Stimulated activated naive CD8-positive, alpha-beta T cell treated with anti-CD3 and anti-CD28 coated beads, Interleukin-15, amount 100 ng/mL, for 72 hours (primary cell): Measurements from ENCODE around the gene CLEC4G.

Source experiments
- ATAC-seq: fragments of 150-1000 bp; cut with Tn5 transposase; 2 replicates; pipeline ENCODE4 v1.10.0; 2021; ENCODE audit warnings: mild to moderate bottlenecking, moderate library complexity
- DNase-seq, 2 donors: peaks; one replicate each; pipeline ENCODE4 v3.0.0; 2021 to 2022
- H3K27ac Mint-ChIP-seq, 2 donors: one replicate each; pipeline ENCODE4 v1.8.0; 2022; ENCODE audit warnings: mild to moderate bottlenecking in 2 of 2, mixed read lengths in 2 of 2, moderate library complexity in 2 of 2
- H3K27me3 Mint-ChIP-seq: one replicate; pipeline ENCODE4 v1.8.0; 2022; ENCODE audit warnings: mixed read lengths
- H3K4me1 Mint-ChIP-seq: one replicate; pipeline ENCODE4 v1.8.0; 2022; ENCODE audit warnings: mild to moderate bottlenecking, mixed read lengths
- H3K4me3 Mint-ChIP-seq, 2 donors: one replicate each; pipeline ENCODE4 v1.8.0; 2022; ENCODE audit warnings: mild to moderate bottlenecking in 2 of 2, mixed read lengths in 2 of 2, moderate library complexity in 1 of 2
- H3K9me3 Mint-ChIP-seq, 2 donors: one replicate each; pipeline ENCODE4 v1.8.0; 2022; ENCODE audit warnings: mixed read lengths in 2 of 2

CLEC4G gene

GRCh38 chr19:7716762-7717161 is 15.1 kb downstream of the CLEC4G start:
- Mint-ChIP-seq H3K4me3 (no peak overlapping the region), H3K27me3 (no peaks in the 10 kb centered on the region), H3K9me3 (peaks cover 0 to 7% of the 10 kb centered on the region in 2 donors), H3K27ac (no peak overlapping the region), H3K4me1 (peaks cover 40% of the 10 kb centered on the region)
- ATAC-seq (no peak), DNase-seq (no peak)

GRCh38 chr19:7715671-7716070 is 16.2 kb downstream of the CLEC4G start:
- no peak for ATAC-seq
- Mint-ChIP-seq H3K4me1 (peaks cover 43% of the 10 kb centered on the region), H3K9me3 (peaks cover 0 to 7% of the 10 kb centered on the region in 2 donors), H3K4me3 (no peak overlapping the region), H3K27ac (no peak overlapping the region), H3K27me3 (no peaks in the 10 kb centered on the region)
- DNase-seq: no peak

- no peak for ATAC-seq
- Mint-ChIP-seq H3K27ac (no peak overlapping the region), H3K27me3 (no peaks in the 10 kb centered on the region), H3K9me3 (no peaks in the 10 kb centered on the region), H3K4me1 (peaks cover 61% of the 10 kb centered on the region), H3K4me3 (no peak overlapping the region)
- no peak for DNase-seq
Observed at GRCh38 chr19:7710616-7711015, 21.3 kb downstream of the CLEC4G start.

- Mint-ChIP-seq H3K27ac (no peak overlapping the region), H3K4me1 (peaks cover 62% of the 10 kb centered on the region), H3K4me3 (no peak overlapping the region), H3K27me3 (no peaks in the 10 kb centered on the region), H3K9me3 (no peaks in the 10 kb centered on the region)
- ATAC-seq: no peak
- no peak for DNase-seq
Observed at GRCh38 chr19:7709932-7710460, 21.9 kb downstream of the CLEC4G start.

GRCh38 chr19:7706955-7707456 is 24.9 kb downstream of the CLEC4G start:
- no peak for DNase-seq

GRCh38 chr19:7706188-7706954 is 25.5 kb downstream of the CLEC4G start:
- H3K27me3 Mint-ChIP-seq: peaks cover 10% of the 10 kb centered on the region
- DNase-seq (no peak), ATAC-seq (no peak)
- H3K27ac Mint-ChIP-seq: peak overlapping the region; percentile 10 to 56
- H3K9me3 Mint-ChIP-seq: no peaks in the 10 kb centered on the region
- peaks cover 78% of the 10 kb centered on the region for H3K4me1 Mint-ChIP-seq
- peak overlapping the region; percentile 59 to 72 for H3K4me3 Mint-ChIP-seq

More at GRCh38 chr19:7706955-7707456, 24.9 kb downstream of the CLEC4G start:
- Mint-ChIP-seq H3K9me3 (no peaks in the 10 kb centered on the region), H3K4me3 (peak overlapping the region; percentile 1 to 57), H3K27me3 (peaks cover 10% of the 10 kb centered on the region), H3K27ac (peak overlapping the region in 1 of 2 donors; percentile 84), H3K4me1 (peaks cover 74% of the 10 kb centered on the region)
- no peak for ATAC-seq

- Mint-ChIP-seq H3K27me3 (peaks cover 10% of the 10 kb centered on the region), H3K9me3 (no peaks in the 10 kb centered on the region), H3K4me3 (peak overlapping the region; percentile 59 to 72), H3K4me1 (peaks cover 75% of the 10 kb centered on the region), H3K27ac (peak overlapping the region; percentile 35 to 56)
- DNase-seq (peak; percentile 77 to 85), ATAC-seq (peak; percentile 97)
Observed at GRCh38 chr19:7705387-7706187, 26.3 kb downstream of the CLEC4G start.

GRCh38 chr19:7704280-7705060 is 27.4 kb downstream of the CLEC4G start:
- Mint-ChIP-seq H3K4me3 (no peak overlapping the region), H3K4me1 (peaks cover 78% of the 10 kb centered on the region)

GRCh38 chr19:7703332-7703731 is 28.6 kb downstream of the CLEC4G start:
- peak overlapping the region in 1 of 2 donors; percentile 24 for H3K27ac Mint-ChIP-seq
- H3K4me1 Mint-ChIP-seq: peaks cover 85% of the 10 kb centered on the region
- H3K4me3 Mint-ChIP-seq: no peak overlapping the region
- ATAC-seq (no peak), DNase-seq (no peak)
- no peaks in the 10 kb centered on the region for H3K9me3 Mint-ChIP-seq
- peaks cover 17% of the 10 kb centered on the region for H3K27me3 Mint-ChIP-seq

More at GRCh38 chr19:7704280-7705060, 27.4 kb downstream of the CLEC4G start:
- H3K27me3 Mint-ChIP-seq: peaks cover 10% of the 10 kb centered on the region
- H3K9me3 Mint-ChIP-seq: no peaks in the 10 kb centered on the region
- DNase-seq: no peak
- ATAC-seq: no peak
- H3K27ac Mint-ChIP-seq: no peak overlapping the region

- DNase-seq (no peak), ATAC-seq (no peak)
- no peaks in the 10 kb centered on the region for H3K9me3 Mint-ChIP-seq
- H3K4me3 Mint-ChIP-seq: no peak within 1 kb of the TSS
- H3K27ac Mint-ChIP-seq: peak within 1 kb of the TSS in 1 of 2 donors; percentile 49
- peaks cover 87% of the 10 kb centered on the region for H3K4me1 Mint-ChIP-seq
- H3K27me3 Mint-ChIP-seq: peaks cover 22% of the 10 kb centered on the region
Observed at GRCh38 chr19:7701654-7702457, 30.1 kb downstream of the CLEC4G start, which contains the start of gene FCER2. TSS of gene FCER2 (minus strand) at chr19:7702131. CDS start at chr19:7699760, 2,371 bp downstream.

- ATAC-seq (no peak), DNase-seq (no peak)
- peaks cover 80% of the 10 kb centered on the region for H3K4me1 Mint-ChIP-seq
- no peaks in the 10 kb centered on the region for H3K9me3 Mint-ChIP-seq
- H3K27me3 Mint-ChIP-seq: peaks cover 27% of the 10 kb centered on the region
- H3K27ac Mint-ChIP-seq: no peak overlapping the region
- H3K4me3 Mint-ChIP-seq: no peak overlapping the region
Observed at GRCh38 chr19:7701049-7701653, 30.8 kb downstream of the CLEC4G start.

GRCh38 chr19:7699417-7700401 is 32.2 kb downstream of the CLEC4G start:
- peak in 1 of 2 donors; percentile 78 for DNase-seq
- Mint-ChIP-seq H3K4me3 (peak overlapping the region; percentile 64 to 73), H3K27me3 (peaks cover 27% of the 10 kb centered on the region), H3K27ac (peak overlapping the region; percentile 21 to 79), H3K9me3 (no peaks in the 10 kb centered on the region), H3K4me1 (peaks cover 65% of the 10 kb centered on the region)
- ATAC-seq: peak; percentile 83

- ATAC-seq (peak; percentile 5), DNase-seq (no peak)
- H3K27me3 Mint-ChIP-seq: peaks cover 25% of the 10 kb centered on the region
- H3K4me1 Mint-ChIP-seq: peaks cover 58% of the 10 kb centered on the region
- H3K4me3 Mint-ChIP-seq: peak overlapping the region; percentile 64 to 73
- H3K9me3 Mint-ChIP-seq: no peaks in the 10 kb centered on the region
- H3K27ac Mint-ChIP-seq: peak overlapping the region; percentile 21 to 79
Observed at GRCh38 chr19:7699003-7699402, 32.9 kb downstream of the CLEC4G start.
